ENCODE measurements around the gene CARS2. TPM values are rescaled to one million over a fixed set of nuclear protein-coding genes. Genes with fewer than 3 reads are reported as not detected.
"Not testable (repeated sequence)": the region's sequence is repeated elsewhere in the genome, so short reads cannot be mapped to it uniquely, and the experiment has no call there.

The CARS2 gene
- total and polyA plus RNA-seq, 4 donors, result 47.7 to 65.0 (median 54.2) TPM

DNA sequence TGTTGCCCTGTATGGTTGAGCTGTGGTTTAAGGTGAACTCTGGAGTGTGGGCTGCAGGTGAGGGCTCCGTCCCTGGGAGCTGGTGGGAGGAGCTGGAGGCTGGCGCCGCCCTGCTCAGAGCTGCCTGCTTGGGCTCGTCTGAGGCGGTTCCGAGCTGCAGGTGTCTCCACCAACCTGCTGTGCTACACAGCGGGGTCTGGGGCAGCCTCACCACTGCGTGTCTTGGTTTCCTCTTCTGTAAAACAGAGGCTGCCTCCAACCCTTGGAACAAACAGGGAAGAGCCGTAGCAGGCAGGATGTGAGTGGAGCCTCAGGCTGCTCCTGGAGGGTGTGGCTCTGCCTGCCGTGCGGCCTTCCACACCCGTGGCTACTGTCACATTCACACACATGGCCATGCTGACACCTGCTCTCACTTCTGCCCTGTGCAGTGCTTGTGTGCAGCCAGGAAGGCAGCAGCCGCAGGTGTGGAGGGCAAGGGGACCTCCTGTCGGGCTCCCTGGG, 69.2 kb downstream of the CARS2 start:
- Histone ChIP-seq H3K9me3 (ENCODE audit: control insufficient read depth, insufficient read depth, low read length) (no peaks in the 10 kb centered on the region), H3K36me3 (ENCODE audit: control insufficient read depth, insufficient read depth, low read length) (peaks cover 76% of the 10 kb centered on the region), H3K4me3 (ENCODE audit: low read depth, low read length) (no peak overlapping the region), H3K27me3 (ENCODE audit: control insufficient read depth, insufficient read depth, low read length) (no peaks in the 10 kb centered on the region), H3K27ac (ENCODE audit: low read depth, low read length) (no peak overlapping the region), H3K4me1 (ENCODE audit: control insufficient read depth, insufficient read depth, low read length) (peaks cover 18% of the 10 kb centered on the region)
- 88% methylated on average over 14 of the region's 14 CpGs for WGBS (ENCODE audit: insufficient coverage)
- no peak for DNase-seq (ENCODE audit: low read depth in 4 of 6, low spot score in 6 of 6)

DNA sequence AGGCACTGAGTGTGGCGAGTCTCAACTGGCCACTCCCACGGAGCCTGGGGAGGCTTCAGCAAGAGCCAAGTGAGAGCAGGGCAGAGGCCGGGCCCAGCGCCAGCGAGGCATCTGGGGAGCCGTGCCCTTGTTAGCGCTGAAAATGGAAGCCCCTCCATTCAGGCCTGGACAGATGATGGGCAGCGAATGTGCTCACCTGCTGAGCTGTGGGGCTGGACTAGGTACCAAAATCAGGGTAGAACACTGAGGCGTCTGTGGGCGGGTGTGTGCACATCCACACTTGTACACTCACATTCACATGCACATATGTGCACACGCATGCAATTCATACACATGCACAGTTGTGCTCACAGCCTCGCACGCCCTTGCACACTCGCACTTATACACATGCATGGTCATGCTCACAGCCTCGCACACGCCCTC, 69.9 kb downstream of the CARS2 start:
- Histone ChIP-seq H3K4me3 (ENCODE audit: low read depth, low read length) (no peak overlapping the region), H3K36me3 (ENCODE audit: control insufficient read depth, insufficient read depth, low read length) (peaks cover 69% of the 10 kb centered on the region), H3K4me1 (ENCODE audit: control insufficient read depth, insufficient read depth, low read length) (peaks cover 16% of the 10 kb centered on the region), H3K9me3 (ENCODE audit: control insufficient read depth, insufficient read depth, low read length) (no peaks in the 10 kb centered on the region), H3K27ac (ENCODE audit: low read depth, low read length) (no peak overlapping the region), H3K27me3 (ENCODE audit: control insufficient read depth, insufficient read depth, low read length) (no peaks in the 10 kb centered on the region)
- WGBS (ENCODE audit: insufficient coverage), result 83% methylated on average over 15 of the region's 16 CpGs
- DNase-seq (ENCODE audit: low read depth in 4 of 6, low spot score in 6 of 6), result no peak

GRCh38 chr13:110635405-110636002, 70.4 kb downstream of the CARS2 start:
- 86% methylated on average over 15 of the region's 19 CpGs for WGBS (ENCODE audit: insufficient coverage)
- Histone ChIP-seq H3K4me3 (ENCODE audit: low read depth, low read length) (no peak overlapping the region), H3K27me3 (ENCODE audit: control insufficient read depth, insufficient read depth, low read length) (no peaks in the 10 kb centered on the region), H3K36me3 (ENCODE audit: control insufficient read depth, insufficient read depth, low read length) (peaks cover 64% of the 10 kb centered on the region), H3K4me1 (ENCODE audit: control insufficient read depth, insufficient read depth, low read length) (peaks cover 11% of the 10 kb centered on the region), H3K27ac (ENCODE audit: low read depth, low read length) (no peak overlapping the region), H3K9me3 (ENCODE audit: control insufficient read depth, insufficient read depth, low read length) (no peaks in the 10 kb centered on the region)
- no peak for DNase-seq (ENCODE audit: low read depth in 4 of 6, low spot score in 6 of 6)

DNA sequence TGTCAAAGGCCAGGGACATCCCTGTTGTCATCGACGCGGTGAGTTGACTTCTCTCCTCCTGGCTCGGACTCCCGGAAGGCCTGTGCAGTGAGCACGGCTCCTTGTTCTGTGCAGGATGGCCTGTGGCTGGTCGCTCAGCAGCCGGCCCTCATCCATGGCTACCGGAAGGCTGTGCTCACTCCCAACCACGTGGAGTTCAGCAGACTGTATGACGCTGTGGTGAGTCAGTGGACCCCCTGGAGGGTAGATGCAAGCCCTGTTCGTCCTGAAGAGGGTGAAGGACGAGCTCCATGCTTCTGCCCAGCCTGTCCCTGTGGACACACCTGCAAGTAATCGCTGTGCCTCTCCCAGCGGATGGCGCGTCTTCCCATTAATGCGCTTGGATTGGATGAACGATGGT, 71.4 kb downstream of the CARS2 start:
- H3K4me1 ChIP-seq (ENCODE audit: control insufficient read depth, insufficient read depth, low read length), result peaks cover 9% of the 10 kb centered on the region
- no peak overlapping the region for H3K27ac ChIP-seq (ENCODE audit: low read depth, low read length)
- no peaks in the 10 kb centered on the region for H3K27me3 ChIP-seq (ENCODE audit: control insufficient read depth, insufficient read depth, low read length)
- 95% methylated on average over 19 of the region's 19 CpGs for WGBS (ENCODE audit: insufficient coverage)
- DNase-seq (ENCODE audit: low read depth in 4 of 6, low spot score in 6 of 6), result no peak
- peaks cover 55% of the 10 kb centered on the region for H3K36me3 ChIP-seq (ENCODE audit: control insufficient read depth, insufficient read depth, low read length)
- no peak overlapping the region for H3K4me3 ChIP-seq (ENCODE audit: low read depth, low read length)
- H3K9me3 ChIP-seq (ENCODE audit: control insufficient read depth, insufficient read depth, low read length), result no peaks in the 10 kb centered on the region

DNA sequence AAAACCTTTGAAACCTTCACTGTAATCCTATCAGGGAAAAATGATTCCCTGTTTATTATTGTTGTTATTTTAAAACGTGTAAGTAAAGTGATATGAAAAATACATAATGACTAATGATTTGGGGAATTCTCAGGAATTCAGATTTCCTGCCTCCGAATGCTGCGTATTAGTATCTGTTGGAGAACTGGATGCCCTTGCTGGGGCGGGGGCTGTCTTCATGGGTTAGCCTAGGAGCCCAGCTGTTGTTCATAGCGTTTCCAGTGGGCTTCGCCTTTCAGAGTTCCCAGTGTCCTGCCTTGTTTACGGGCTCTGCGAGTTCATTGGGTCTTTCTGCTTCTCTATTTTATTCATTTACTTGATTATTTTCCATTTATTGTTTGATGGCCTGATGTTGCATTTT, 72.1 kb downstream of the CARS2 start:
- peaks cover 9% of the 10 kb centered on the region for H3K4me1 ChIP-seq (ENCODE audit: control insufficient read depth, insufficient read depth, low read length)
- H3K27me3 ChIP-seq (ENCODE audit: control insufficient read depth, insufficient read depth, low read length), result no peaks in the 10 kb centered on the region
- no peak overlapping the region for H3K4me3 ChIP-seq (ENCODE audit: low read depth, low read length)
- H3K27ac ChIP-seq (ENCODE audit: low read depth, low read length), result no peak overlapping the region
- DNase-seq (ENCODE audit: low read depth in 4 of 6, low spot score in 6 of 6), result no peak
- WGBS (ENCODE audit: insufficient coverage), result 88% methylated on average over 4 of the region's 8 CpGs
- no peaks in the 10 kb centered on the region for H3K9me3 ChIP-seq (ENCODE audit: control insufficient read depth, insufficient read depth, low read length)
- H3K36me3 ChIP-seq (ENCODE audit: control insufficient read depth, insufficient read depth, low read length), result peaks cover 49% of the 10 kb centered on the region

DNA sequence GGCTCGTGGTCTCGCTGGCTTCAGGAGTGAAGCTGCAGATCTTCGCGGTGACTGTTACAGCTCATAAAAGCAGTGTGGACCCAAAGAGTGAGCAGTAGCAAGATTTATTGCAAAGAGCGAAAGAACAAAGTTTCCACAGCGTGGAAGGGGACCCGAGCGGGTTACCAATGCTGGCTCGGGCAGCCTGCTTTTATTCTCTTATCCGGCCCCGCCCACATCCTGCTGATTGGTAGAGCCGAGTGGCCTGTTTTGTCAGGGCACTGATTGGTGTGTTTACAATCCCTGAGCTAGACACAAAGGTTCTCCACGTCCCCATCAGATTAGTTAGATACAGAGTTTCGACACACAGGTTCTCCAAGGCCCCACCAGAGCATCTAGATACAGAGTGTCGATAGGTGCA, 73.7 kb downstream of the CARS2 start:
- not testable (repeated sequence) for H3K27ac ChIP-seq (ENCODE audit: low read depth, low read length); H3K4me1 ChIP-seq (ENCODE audit: control insufficient read depth, insufficient read depth, low read length); H3K9me3 ChIP-seq (ENCODE audit: control insufficient read depth, insufficient read depth, low read length); H3K27me3 ChIP-seq (ENCODE audit: control insufficient read depth, insufficient read depth, low read length); DNase-seq (ENCODE audit: low read depth in 4 of 6, low spot score in 6 of 6); H3K4me3 ChIP-seq (ENCODE audit: low read depth, low read length)
- peaks cover 51% of the 10 kb centered on the region for H3K36me3 ChIP-seq (ENCODE audit: control insufficient read depth, insufficient read depth, low read length)
- 88% methylated on average over 8 of the region's 15 CpGs for WGBS (ENCODE audit: insufficient coverage)

GRCh38 chr13:110630566-110631119, 75.3 kb downstream of the CARS2 start:
- Histone ChIP-seq H3K27ac (ENCODE audit: low read depth, low read length) (no peak overlapping the region), H3K4me3 (ENCODE audit: low read depth, low read length) (no peak overlapping the region), H3K9me3 (ENCODE audit: control insufficient read depth, insufficient read depth, low read length) (no peaks in the 10 kb centered on the region), H3K36me3 (ENCODE audit: control insufficient read depth, insufficient read depth, low read length) (peaks cover 44% of the 10 kb centered on the region), H3K27me3 (ENCODE audit: control insufficient read depth, insufficient read depth, low read length) (no peaks in the 10 kb centered on the region), H3K4me1 (ENCODE audit: control insufficient read depth, insufficient read depth, low read length) (peaks cover 1% of the 10 kb centered on the region)
- DNase-seq (ENCODE audit: low read depth in 4 of 6, low spot score in 6 of 6), result no peak
- WGBS (ENCODE audit: insufficient coverage), result 91% methylated on average over 7 of the region's 10 CpGs

DNA sequence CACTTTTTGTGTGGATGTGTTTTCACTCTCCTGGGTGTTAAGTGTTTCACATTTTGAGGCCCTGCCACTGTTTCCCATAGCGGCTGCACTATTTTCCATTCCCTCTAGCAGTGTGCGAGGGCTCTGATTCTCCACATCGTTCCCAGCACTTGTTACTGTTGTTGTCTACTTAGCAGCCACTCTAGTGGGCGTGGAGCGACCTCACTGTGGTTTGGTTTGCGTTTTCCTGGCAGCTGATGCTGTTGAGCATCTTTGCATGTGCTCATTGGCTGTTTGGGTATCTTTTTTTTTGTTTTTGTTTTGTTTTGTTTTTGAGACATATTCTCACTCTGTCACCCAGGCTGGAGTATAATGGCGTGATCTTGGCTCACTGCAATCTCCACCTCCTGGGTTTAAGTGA, 76.2 kb downstream of the CARS2 start:
- H3K9me3 ChIP-seq (ENCODE audit: control insufficient read depth, insufficient read depth, low read length), result no peaks in the 10 kb centered on the region
- H3K36me3 ChIP-seq (ENCODE audit: control insufficient read depth, insufficient read depth, low read length), result peaks cover 44% of the 10 kb centered on the region
- H3K27ac ChIP-seq (ENCODE audit: low read depth, low read length), result no peak overlapping the region
- H3K4me1 ChIP-seq (ENCODE audit: control insufficient read depth, insufficient read depth, low read length), result peaks cover 3% of the 10 kb centered on the region
- WGBS (ENCODE audit: insufficient coverage), result 94% methylated on average over 3 of the region's 7 CpGs
- no peaks in the 10 kb centered on the region for H3K27me3 ChIP-seq (ENCODE audit: control insufficient read depth, insufficient read depth, low read length)
- DNase-seq (ENCODE audit: low read depth in 4 of 6, low spot score in 6 of 6), result no peak
- H3K4me3 ChIP-seq (ENCODE audit: low read depth, low read length), result no peak overlapping the region

DNA sequence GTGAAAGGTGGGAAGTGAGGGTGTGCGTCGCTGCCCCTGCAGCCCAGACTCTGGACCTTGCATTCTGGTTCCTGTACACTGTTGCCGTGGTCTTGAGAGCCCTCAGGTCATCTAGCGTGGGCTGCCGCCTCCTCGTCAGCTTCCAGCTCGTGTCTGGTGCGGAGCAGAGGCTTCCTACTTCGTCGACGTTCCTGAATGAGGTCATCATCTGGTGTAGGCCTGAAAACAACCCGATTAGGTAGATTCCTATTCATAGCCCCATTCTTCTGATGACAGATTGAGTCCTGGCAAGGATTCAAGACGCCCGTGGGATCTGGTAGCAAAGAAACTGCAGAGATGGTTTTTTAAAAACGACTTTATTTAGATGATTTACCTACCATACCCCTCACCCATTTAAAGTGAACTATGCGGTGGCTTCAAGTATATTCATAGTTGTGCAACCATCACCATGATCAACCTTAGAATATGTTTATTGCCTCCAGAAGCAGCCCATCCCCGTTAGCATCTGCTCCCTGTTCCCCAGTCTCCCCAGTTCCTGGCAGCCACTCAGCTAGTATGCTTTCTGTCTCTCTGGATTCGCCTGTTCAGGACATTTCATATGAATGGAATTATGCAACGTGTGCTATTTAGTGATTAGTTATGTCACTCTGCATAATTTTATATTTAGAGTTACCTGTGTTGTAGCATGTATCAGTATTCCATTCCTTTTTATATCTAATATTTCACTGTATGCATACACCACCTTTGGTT, 76.8 kb downstream of the CARS2 start:
- H3K27ac ChIP-seq (ENCODE audit: low read depth, low read length), result no peak overlapping the region
- peaks cover 3% of the 10 kb centered on the region for H3K4me1 ChIP-seq (ENCODE audit: control insufficient read depth, insufficient read depth, low read length)
- H3K4me3 ChIP-seq (ENCODE audit: low read depth, low read length), result no peak overlapping the region
- peaks cover 43% of the 10 kb centered on the region for H3K36me3 ChIP-seq (ENCODE audit: control insufficient read depth, insufficient read depth, low read length)
- DNase-seq (ENCODE audit: low read depth in 4 of 6, low spot score in 6 of 6), result no peak
- H3K9me3 ChIP-seq (ENCODE audit: control insufficient read depth, insufficient read depth, low read length), result no peaks in the 10 kb centered on the region
- 93% methylated on average over 13 of the region's 19 CpGs for WGBS (ENCODE audit: insufficient coverage)
- no peaks in the 10 kb centered on the region for H3K27me3 ChIP-seq (ENCODE audit: control insufficient read depth, insufficient read depth, low read length)

GRCh38 chr13:110628477-110628793, 77.5 kb downstream of the CARS2 start:
- peaks cover 43% of the 10 kb centered on the region for H3K36me3 ChIP-seq (ENCODE audit: control insufficient read depth, insufficient read depth, low read length)
- 91% methylated on average over 12 of the region's 13 CpGs for WGBS (ENCODE audit: insufficient coverage)
- no peak for DNase-seq (ENCODE audit: low read depth in 4 of 6, low spot score in 6 of 6)
- H3K4me3 ChIP-seq (ENCODE audit: low read depth, low read length), result no peak overlapping the region
- H3K4me1 ChIP-seq (ENCODE audit: control insufficient read depth, insufficient read depth, low read length), result peaks cover 3% of the 10 kb centered on the region
- no peak overlapping the region for H3K27ac ChIP-seq (ENCODE audit: low read depth, low read length)
- H3K27me3 ChIP-seq (ENCODE audit: control insufficient read depth, insufficient read depth, low read length), result no peaks in the 10 kb centered on the region
- H3K9me3 ChIP-seq (ENCODE audit: control insufficient read depth, insufficient read depth, low read length), result no peaks in the 10 kb centered on the region
